Pancreas (tissue), 10 donors: Measurements from ENCODE around the gene APP. TPM values are rescaled to one million over a fixed set of nuclear protein-coding genes. Genes with fewer than 3 reads are reported as not detected.

ENCODE experiments used
- ATAC-seq, 4 donors: fragments of 200-7000 bp; cut with Tn5 transposase; one replicate each; pipeline versions ENCODE4 v1.8.0 to v1.9.1; 2020; ENCODE audit warnings: mild to moderate bottlenecking in 4 of 4, moderate library complexity in 4 of 4
- DNase-seq, 6 donors: peaks; one replicate each; pipeline ENCODE4 v3.0.0-alpha.2; 2020
- FAIRE-seq: peaks from 2 replicates; lab custom pipeline; 2012; peaks lifted over from hg19 to GRCh38; lab: Jason Lieb, UNC
- H3K27ac ChIP-seq, 4 donors: fragments of 200-600 bp; sonication (generic); 1 replicate in 3 of 4; 2 replicates in 1 of 4; pipeline versions ENCODE4 v1.5.0 to v1.8.0; 2020
- H3K27me3 ChIP-seq, 4 donors: fragments of 200-600 bp; one replicate each; pipeline ENCODE4 v1.8.0; 2021
- H3K36me3 ChIP-seq, 3 donors: fragments of 200-600 bp; sonication (generic) in 1 of 3; one replicate each; pipeline versions ENCODE4 v1.5.0 to v1.8.0; 2020 to 2021
- H3K4me1 ChIP-seq, 3 donors: fragments of 200-600 bp; one replicate each; pipeline ENCODE4 v1.8.0; 2021
- H3K4me3 ChIP-seq, 4 donors: fragments of 200-600 bp; sonication (generic) in 2 of 4; one replicate each; pipeline versions ENCODE4 v1.5.0 to v1.8.0; 2020 to 2021
- H3K9me3 ChIP-seq, 4 donors: fragments of 200-600 bp; one replicate each; pipeline ENCODE4 v1.8.0; 2021
- WGBS, 2 donors: extraction: QIAGEN DNeasy Blood & Tissue Kit; methylation state at CpG; one replicate each; pipeline ENCODE4 v1.1.7; 2013; 5-methylcytosine and 5-hydroxymethylcytosine counted together
- intact Hi-C, 3 donors: fragments of 100-400 bp; cut with DNase I; formaldehyde crosslinking; loops; one replicate each; pipeline versions ENCODE4 v1.11.1 to v1.14.2; 2022
- polyA plus RNA-seq, 2 donors: library from polyadenylated mRNA; stranded (reverse); fragments of 200-250 nt; gene quantifications; one replicate each; pipeline ENCODE4 v1.2.3, GENCODE V29; 2013
- total RNA-seq, 6 donors: library from RNA; stranded (reverse); fragmentation: NEBNext Ultra II Directional in 4 of 6; extraction: Animal tissue kit (Norgen Biotek cat#: 25700) in 4 of 6; gene quantifications; one replicate each; pipeline versions ENCODE4 v1.2.1 to v1.2.4, GENCODE V29; 2021 to 2023
- TF ChIP-seq, protein P1 (sequence below), 4 donors: fragments of 200-600 bp; sonication (generic) in 3 of 4; IDR thresholded peaks; one replicate each; pipeline versions ENCODE4 v1.5.0 to v1.8.0; 2021; ENCODE audit warnings: antibody characterized with exemption in 4 of 4
- donor health status: healthy with polysubstance abuse.
- donor health status: DM: no; HTN: no; CAD: no; lungs with moderate emphysema.
- donor health status: DM: no; HTN: no; CAD: no.
- donor health status: control.
- donor health status: control.
- donor health status: Bipolar disorder and iron deficiency.
- donor health status: DM: yes; HTN: yes; CAD: no.
- donor health status: DM: no; HTN: no; CAD: no.
- donor health status: DM: no; HTN: no; CAD: no.
- donor health status: DM: yes; HTN: yes; CAD: no.

APP gene
- total and polyA plus RNA-seq, 8 donors, result 50.7 to 372 (median 165) TPM

DNA sequence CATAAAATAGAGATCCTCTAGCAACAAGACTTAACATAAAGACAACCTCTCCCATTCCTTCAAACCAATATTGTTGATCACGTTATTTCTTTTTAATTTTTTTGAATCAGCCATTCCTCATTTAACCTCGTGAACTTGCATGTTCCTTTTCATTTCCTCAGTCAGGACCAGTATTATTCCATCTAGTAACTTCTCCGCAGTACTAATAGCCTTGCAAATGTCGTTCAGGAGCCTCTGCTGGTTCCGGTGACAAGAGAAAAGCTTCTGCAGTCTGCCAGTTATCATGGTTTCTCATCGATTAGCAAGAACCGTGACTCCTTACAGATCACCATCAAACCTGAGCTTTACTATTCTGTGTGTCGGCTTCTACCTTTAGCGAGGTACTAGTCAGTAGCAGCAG, 3.0 kb downstream of the APP start:
- peak overlapping the region in 2 of 4 donors; percentile 15 to 93 for H3K4me3 ChIP-seq
- DNase-seq, result no peak
- no peaks in the 10 kb centered on the region for H3K9me3 ChIP-seq
- 37 to 46% methylated on average over 9 of the region's 9 CpGs for whole genome bisulfite sequencing, 2 donors
- H3K4me1 ChIP-seq, result peaks cover 21 to 48% (median 28%) of the 10 kb centered on the region in 3 donors
- intact Hi-C loops, result no loop called here
- H3K27me3 ChIP-seq, result no peaks in the 10 kb centered on the region
- FAIRE-seq, result no peak
- TF ChIP-seq, protein P1, sequence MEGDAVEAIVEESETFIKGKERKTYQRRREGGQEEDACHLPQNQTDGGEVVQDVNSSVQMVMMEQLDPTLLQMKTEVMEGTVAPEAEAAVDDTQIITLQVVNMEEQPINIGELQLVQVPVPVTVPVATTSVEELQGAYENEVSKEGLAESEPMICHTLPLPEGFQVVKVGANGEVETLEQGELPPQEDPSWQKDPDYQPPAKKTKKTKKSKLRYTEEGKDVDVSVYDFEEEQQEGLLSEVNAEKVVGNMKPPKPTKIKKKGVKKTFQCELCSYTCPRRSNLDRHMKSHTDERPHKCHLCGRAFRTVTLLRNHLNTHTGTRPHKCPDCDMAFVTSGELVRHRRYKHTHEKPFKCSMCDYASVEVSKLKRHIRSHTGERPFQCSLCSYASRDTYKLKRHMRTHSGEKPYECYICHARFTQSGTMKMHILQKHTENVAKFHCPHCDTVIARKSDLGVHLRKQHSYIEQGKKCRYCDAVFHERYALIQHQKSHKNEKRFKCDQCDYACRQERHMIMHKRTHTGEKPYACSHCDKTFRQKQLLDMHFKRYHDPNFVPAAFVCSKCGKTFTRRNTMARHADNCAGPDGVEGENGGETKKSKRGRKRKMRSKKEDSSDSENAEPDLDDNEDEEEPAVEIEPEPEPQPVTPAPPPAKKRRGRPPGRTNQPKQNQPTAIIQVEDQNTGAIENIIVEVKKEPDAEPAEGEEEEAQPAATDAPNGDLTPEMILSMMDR (IDR thresholded peaks at IDR 0.05), result no peak
- H3K27ac ChIP-seq, result peak overlapping the region in 2 of 4 donors; percentile 81 to 91
- no peaks in the 10 kb centered on the region for H3K36me3 ChIP-seq
- ATAC-seq, result no peak

DNA sequence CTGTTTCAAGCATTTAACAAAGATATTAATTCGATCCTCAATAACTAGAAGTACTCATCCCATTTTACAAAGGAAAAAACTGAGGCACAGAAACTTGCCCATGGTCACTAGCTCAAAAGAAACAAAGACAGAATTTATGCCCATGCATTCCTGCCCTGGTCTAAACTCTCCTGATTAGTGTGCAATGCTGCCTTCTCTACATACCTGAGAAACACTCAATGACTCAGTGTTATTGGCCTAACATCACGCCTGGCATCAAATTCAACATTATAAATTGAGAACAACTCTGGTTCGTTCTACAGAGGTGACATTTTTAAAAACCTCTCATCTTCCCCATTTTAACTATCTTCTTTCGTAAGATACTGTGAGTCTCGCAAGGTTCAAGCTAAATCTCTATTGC, 5.2 kb downstream of the APP start:
- FAIRE-seq (no peak), DNase-seq (no peak), ATAC-seq (no peak)
- Histone ChIP-seq H3K9me3 (no peaks in the 10 kb centered on the region), H3K36me3 (no peaks in the 10 kb centered on the region), H3K4me3 (no peak overlapping the region), H3K4me1 (peaks cover 21 to 54% (median 43%) of the 10 kb centered on the region in 3 donors), H3K27ac (peak overlapping the region in 2 of 4 donors; percentile 81 to 91), H3K27me3 (no peaks in the 10 kb centered on the region)
- TF ChIP-seq, protein P1 (IDR thresholded peaks at IDR 0.05), result no peak
- 73 to 74% methylated on average over 5 of the region's 5 CpGs for WGBS, 2 donors
- intact Hi-C loops, result no loop called here

- Histone ChIP-seq H3K4me1 (peaks cover 21 to 62% (median 49%) of the 10 kb centered on the region in 3 donors), H3K4me3 (no peak overlapping the region), H3K27ac (peak overlapping the region in 2 of 4 donors; percentile 7 to 50)
These were observed 6.3 kb downstream of the APP start for GRCh38 chr21:26164311-26164710.

GRCh38 chr21:26162081-26162480, 8.5 kb downstream of the APP start:
- no peak for ATAC-seq
- no peaks in the 10 kb centered on the region for H3K27me3 ChIP-seq
- DNase-seq, result no peak
- TF ChIP-seq, protein P1 (IDR thresholded peaks at IDR 0.05), result no peak
- H3K4me3 ChIP-seq, result no peak overlapping the region
- intact Hi-C loops, result no loop called here
- no peaks in the 10 kb centered on the region for H3K9me3 ChIP-seq
- FAIRE-seq, result no peak
- peaks cover 9 to 47% (median 44%) of the 10 kb centered on the region in 3 donors for H3K4me1 ChIP-seq
- no peak overlapping the region for H3K27ac ChIP-seq
- H3K36me3 ChIP-seq, result no peaks in the 10 kb centered on the region
- WGBS, 2 donors, result 83 to 84% methylated on average over 4 of the region's 4 CpGs

More at GRCh38 chr21:26164311-26164710, 6.3 kb downstream of the APP start:
- no peaks in the 10 kb centered on the region for H3K36me3 ChIP-seq
- H3K9me3 ChIP-seq, result no peaks in the 10 kb centered on the region
- DNase-seq (peak in 2 of 6 donors; percentile 9 to 24), ATAC-seq (peak in 1 of 4 donors; percentile 34), FAIRE-seq (no peak)
- intact Hi-C loops, result no loop called here
- WGBS, 2 donors, result 6 to 12% methylated on average over 2 of the region's 2 CpGs
- no peaks in the 10 kb centered on the region for H3K27me3 ChIP-seq
- TF ChIP-seq, protein P1 (IDR thresholded peaks at IDR 0.05), result no peak

DNA sequence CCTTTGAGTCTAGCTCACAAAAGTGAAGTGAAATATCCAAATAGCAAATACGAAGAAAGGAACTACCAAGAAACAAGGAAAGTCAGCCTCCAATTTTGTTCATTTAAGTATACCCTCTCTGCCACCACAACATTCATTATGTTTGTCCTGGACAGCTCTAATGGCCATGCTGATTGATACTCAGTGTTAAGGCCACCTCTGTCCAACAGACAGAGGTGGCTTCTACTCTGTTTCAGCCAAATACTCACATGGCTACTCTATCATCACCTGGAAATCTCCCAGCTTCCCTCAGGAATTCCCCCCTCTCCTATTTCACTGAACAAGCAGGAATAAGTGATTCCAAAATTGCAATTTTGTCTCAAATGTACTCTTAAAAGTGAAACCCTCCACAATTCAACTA, 10.7 kb downstream of the APP start:
- no peaks in the 10 kb centered on the region for H3K27me3 ChIP-seq
- H3K36me3 ChIP-seq, result no peaks in the 10 kb centered on the region
- no peaks in the 10 kb centered on the region for H3K9me3 ChIP-seq
- peak in 2 of 4 donors; percentile 36 to 57 for ATAC-seq
- H3K27ac ChIP-seq, result no peak overlapping the region
- intact Hi-C loops, result no loop called here
- H3K4me1 ChIP-seq, result peaks cover 4 to 47% (median 31%) of the 10 kb centered on the region in 3 donors
- TF ChIP-seq, protein P1 (IDR thresholded peaks at IDR 0.05), result no peak
- no peak for FAIRE-seq
- WGBS, 2 donors, result 89 to 93% methylated on average over 1 of the region's 1 CpG
- no peak overlapping the region for H3K4me3 ChIP-seq
- DNase-seq, result no peak
